BJ (cell line): ENCODE results near the gene FGFR3. TPM values are rescaled to one million over a fixed set of nuclear protein-coding genes. Genes with fewer than 3 reads are reported as not detected.

Source experiments
- CTCF ChIA-PET: fragments of 350-600 bp; formaldehyde crosslinking; extraction: SDS; loops from one replicate; lab custom pipeline; 2021; ENCODE audit warnings: antibody characterized with exemption, inconsistent platforms; lab: Yijun Ruan, JAX
- POLR2A ChIA-PET: fragments of 300-600 bp; sonication (Branson Sonifier 250); formaldehyde crosslinking; extraction: SDS; loops from one replicate; lab custom pipeline; 2021; ENCODE audit warnings: antibody characterized with exemption; lab: Charles Lee
- DNase-seq: peaks from one replicate; pipeline ENCODE4 v3.0.0-alpha.2; 2011; ENCODE audit warnings: low read depth
- H3K27me3 ChIP-seq: 2 replicates; pipeline ENCODE4 v1.6.0; 2011; ENCODE audit warnings: low read length; ENCODE audit not compliant: control insufficient read depth, insufficient read depth
- H3K36me3 ChIP-seq: 2 replicates; pipeline ENCODE4 v1.5.1; 2011; ENCODE audit warnings: low read length; ENCODE audit not compliant: control insufficient read depth, insufficient read depth
- H3K4me3 ChIP-seq: 2 replicates; pipeline ENCODE4 v1.5.1; 2011; ENCODE audit warnings: low read depth, mild to moderate bottlenecking, control low read depth, low read length
- polyA plus RNA-seq: library from polyadenylated mRNA; depleted of rRNA; stranded (reverse); fragments of >200 nt; gene quantifications from 2 replicates; pipeline ENCODE4 v1.2.3, GENCODE V29; 2011
- TF ChIP-seq, protein P1 (sequence below): IDR thresholded peaks from 2 replicates; pipeline ENCODE4 v1.5.1; 2011; ENCODE audit warnings: low read depth, mild to moderate bottlenecking, control low read depth, inconsistent platforms, low read length, moderate library complexity; ENCODE audit not compliant: insufficient read depth

Gene FGFR3
- polyA plus RNA-seq, 1 experiment = 1.0 TPM

DNA sequence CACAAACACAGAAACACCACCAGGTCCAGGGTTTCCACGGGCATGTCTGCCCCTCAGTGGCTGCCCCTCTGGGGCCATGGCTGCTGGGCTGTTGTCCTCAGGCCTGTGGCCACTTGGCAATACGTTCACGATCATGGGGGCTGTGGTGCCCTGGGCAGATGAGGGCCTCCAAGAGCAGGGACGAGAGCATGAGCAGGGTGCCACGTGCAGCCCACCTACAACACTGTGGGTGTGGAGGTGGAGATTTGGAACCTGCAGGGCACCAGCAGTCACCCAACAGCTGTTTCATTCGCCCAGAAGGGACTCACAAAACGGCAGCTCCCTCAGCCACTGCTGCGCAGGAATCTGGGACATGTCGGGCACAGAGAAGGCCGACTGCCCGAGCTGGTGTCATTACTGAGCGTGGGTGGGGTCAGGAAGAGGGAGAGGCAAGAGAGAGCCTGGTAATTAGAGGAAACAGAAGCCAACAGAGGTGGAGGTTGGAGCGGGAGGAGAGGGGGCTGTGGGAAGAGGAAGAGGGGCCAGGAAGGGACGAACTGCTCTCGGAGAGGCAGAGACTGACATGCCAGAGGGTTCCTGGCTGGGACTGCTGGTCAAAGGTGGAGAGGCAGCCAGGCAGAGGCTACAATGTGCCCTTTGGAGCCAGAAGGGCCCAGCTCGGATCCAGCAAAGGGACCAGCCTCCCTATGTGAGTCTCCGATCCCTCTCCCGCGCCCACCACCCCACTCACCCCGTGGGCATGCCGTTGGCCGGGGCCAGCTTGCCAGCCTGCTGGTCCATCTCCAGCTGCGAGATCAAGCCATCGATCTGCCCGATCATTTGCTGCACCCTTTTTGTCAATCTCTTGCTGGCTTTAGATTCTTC, 23.1 kb downstream of the FGFR3 start:
- POLR2A ChIA-PET = no interaction called here
- TF ChIP-seq, protein P1, sequence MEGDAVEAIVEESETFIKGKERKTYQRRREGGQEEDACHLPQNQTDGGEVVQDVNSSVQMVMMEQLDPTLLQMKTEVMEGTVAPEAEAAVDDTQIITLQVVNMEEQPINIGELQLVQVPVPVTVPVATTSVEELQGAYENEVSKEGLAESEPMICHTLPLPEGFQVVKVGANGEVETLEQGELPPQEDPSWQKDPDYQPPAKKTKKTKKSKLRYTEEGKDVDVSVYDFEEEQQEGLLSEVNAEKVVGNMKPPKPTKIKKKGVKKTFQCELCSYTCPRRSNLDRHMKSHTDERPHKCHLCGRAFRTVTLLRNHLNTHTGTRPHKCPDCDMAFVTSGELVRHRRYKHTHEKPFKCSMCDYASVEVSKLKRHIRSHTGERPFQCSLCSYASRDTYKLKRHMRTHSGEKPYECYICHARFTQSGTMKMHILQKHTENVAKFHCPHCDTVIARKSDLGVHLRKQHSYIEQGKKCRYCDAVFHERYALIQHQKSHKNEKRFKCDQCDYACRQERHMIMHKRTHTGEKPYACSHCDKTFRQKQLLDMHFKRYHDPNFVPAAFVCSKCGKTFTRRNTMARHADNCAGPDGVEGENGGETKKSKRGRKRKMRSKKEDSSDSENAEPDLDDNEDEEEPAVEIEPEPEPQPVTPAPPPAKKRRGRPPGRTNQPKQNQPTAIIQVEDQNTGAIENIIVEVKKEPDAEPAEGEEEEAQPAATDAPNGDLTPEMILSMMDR = no peak
- no peak overlapping the region for H3K4me3 ChIP-seq
- H3K27me3 ChIP-seq = no peaks in the 10 kb centered on the region
- DNase-seq = no peak
- CTCF ChIA-PET = interaction anchor here (0.8 to 1.2 kb wide), 3 partner anchors 9 to 83 kb away, joined by 4 to 5 read pairs (median 5); no protein-coding TSS in a partner anchor
- H3K36me3 ChIP-seq = peaks cover 23% of the 10 kb centered on the region

DNA sequence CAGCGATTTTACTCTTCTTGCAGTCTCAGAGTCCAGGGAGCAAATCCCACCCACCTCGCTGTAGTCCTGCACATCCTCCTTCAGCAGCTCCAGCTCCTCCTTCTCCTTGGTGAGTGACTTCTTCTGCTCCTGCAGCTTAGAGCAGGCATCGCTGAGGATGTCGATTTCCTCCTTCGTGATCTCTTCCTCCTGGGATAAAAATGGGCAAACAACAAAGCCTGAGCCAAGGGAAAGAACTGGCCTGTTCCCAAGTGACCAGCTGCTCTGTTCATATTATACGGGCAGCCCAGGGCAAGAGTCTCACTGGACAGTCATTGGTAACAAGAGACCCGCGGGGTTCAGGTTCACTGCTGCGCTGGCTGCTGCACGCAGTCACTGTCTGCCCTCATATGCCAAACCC, 26.2 kb downstream of the FGFR3 start:
- ChIA-PET CTCF (interaction anchor here (0.9 to 2.6 kb wide), 5 partner anchors 9 to 79 kb away, joined by 4 to 6 read pairs (median 4); no protein-coding TSS in a partner anchor), POLR2A (no interaction called here)
- TF ChIP-seq, protein P1 = no peak
- no peaks in the 10 kb centered on the region for H3K27me3 ChIP-seq
- no peak overlapping the region for H3K4me3 ChIP-seq
- H3K36me3 ChIP-seq = peaks cover 36% of the 10 kb centered on the region
- no peak for DNase-seq

DNA sequence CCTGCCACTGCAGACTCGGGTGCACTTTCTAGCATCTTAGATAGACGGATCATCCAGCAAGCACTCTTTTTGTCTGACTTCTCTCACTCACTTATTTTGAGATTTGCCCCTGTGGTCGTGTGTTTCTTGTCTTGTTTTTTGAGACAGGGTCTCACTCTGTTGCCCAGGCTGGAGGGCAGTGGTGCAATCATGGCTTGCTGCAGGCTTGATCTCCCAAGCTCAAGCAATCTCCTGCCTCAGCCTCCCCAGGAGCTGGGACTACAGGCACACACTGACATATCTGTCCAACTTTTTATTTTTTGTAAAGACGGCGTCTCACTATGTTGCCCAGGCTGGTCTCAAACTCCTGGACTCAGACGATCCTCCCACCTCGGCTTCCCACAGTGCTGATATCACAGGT, 26.7 kb downstream of the FGFR3 start:
- H3K27me3 ChIP-seq = no peaks in the 10 kb centered on the region
- TF ChIP-seq, protein P1 = no peak
- H3K4me3 ChIP-seq = no peak overlapping the region
- ChIA-PET POLR2A (no interaction called here), CTCF (interaction anchor here (0.9 to 1.5 kb wide), 2 partner anchors 31 to 79 kb away, joined by 3 to 4 read pairs; no protein-coding TSS in a partner anchor)
- no peak for DNase-seq
- H3K36me3 ChIP-seq = peaks cover 32% of the 10 kb centered on the region

DNA sequence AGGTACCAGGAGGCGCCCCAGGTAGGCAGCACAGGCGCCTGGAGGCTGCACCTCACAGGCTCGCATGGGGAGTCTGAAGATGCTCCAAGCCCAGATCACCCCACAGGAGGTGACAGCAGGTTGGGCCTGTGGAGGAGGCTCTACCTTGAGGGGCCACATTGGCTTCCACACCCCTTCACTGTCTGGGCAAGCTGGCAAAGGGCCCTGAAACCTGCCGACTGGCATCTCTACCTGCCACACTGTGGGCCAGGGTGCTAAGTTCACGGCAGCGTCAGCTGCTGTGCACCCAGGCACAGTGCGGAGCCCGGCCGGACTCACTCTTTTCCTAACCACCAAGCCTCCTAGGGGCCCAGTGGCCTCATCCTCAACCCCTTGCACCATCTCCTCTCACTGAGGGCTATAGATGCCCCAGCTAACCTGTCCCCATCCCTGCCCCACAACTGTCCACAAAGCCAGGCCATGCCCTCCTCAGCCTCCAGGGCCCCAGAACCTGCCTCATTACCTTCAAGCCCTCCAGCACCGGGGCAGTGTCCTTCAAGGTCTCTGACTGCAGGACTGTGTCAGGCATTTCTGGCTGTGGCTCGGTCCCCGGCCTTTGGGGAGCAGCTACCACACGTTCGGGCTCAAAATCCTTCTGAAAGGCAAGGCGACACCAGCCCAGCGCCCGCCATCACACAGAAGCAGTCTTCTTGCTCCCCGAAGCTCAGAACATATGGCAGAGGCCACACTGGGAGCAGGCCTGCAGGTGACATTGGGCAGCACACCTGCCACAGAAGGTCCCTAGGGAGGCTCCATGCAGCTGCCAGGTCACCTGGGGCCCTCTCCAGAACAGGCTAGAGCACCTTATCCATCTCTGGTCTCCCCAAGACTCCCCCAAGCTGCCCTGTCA, 28.8 kb downstream of the FGFR3 start:
- H3K4me3 ChIP-seq = no peak overlapping the region
- TF ChIP-seq, protein P1 = no peak
- POLR2A ChIA-PET = no interaction called here
- DNase-seq = no peak
- CTCF ChIA-PET = interaction anchor here (1.4 to 1.6 kb wide), 3 partner anchors 13 to 77 kb away, joined by 3 to 6 read pairs (median 3); no protein-coding TSS in a partner anchor
- no peaks in the 10 kb centered on the region for H3K27me3 ChIP-seq
- peaks cover 37% of the 10 kb centered on the region for H3K36me3 ChIP-seq
